ENCODE measurements around the gene ECE2.
A peak's percentile ranks its signal among the peaks of the same experiment; 100 is the strongest.
"Not testable (repeated sequence)": the region's sequence is repeated elsewhere in the genome, so short reads cannot be mapped to it uniquely, and the experiment has no call there.

The ECE2 gene

GRCh38 chr3:184337399-184337714 is 61.5 kb downstream of the ECE2 start, which contains the start of gene FAM131A:
FAM131A (plus strand) TSS chr3:184337600; CDS start chr3:184337631, 31 bp downstream.
- no peak for TF ChIP-seq CTCF (IDR thresholded peaks at IDR 0.05)

GRCh38 chr3:184337981-184338380 is 62.2 kb downstream of the ECE2 start:
- peaks cover 15 to 23% of the 10 kb centered on the region in 2 experiments for H3K4me1 ChIP-seq (ENCODE audit: control insufficient read depth in 1 of 2, insufficient read depth in 1 of 2, low read depth in 1 of 2, low read length in 1 of 2)
- peaks cover 26% of the 10 kb centered on the region for H3K27me3 ChIP-seq
- H3K27ac ChIP-seq: no peak overlapping the region
- no peaks in the 10 kb centered on the region for H3K9me3 ChIP-seq
- no peak overlapping the region for H3K4me3 ChIP-seq (ENCODE audit: low read depth in 1 of 2, low read length in 1 of 2)
- no peak for TF ChIP-seq CTCF (IDR thresholded peaks at IDR 0.05)
- H3K36me3 ChIP-seq: peaks cover 31% of the 10 kb centered on the region

More at GRCh38 chr3:184337399-184337714, 61.5 kb downstream of the ECE2 start, which contains the start of gene FAM131A:
- H3K4me1 ChIP-seq (ENCODE audit: control insufficient read depth in 1 of 2, insufficient read depth in 1 of 2, low read depth in 1 of 2, low read length in 1 of 2): peaks cover 15 to 23% of the 10 kb centered on the region in 2 experiments
- H3K27me3 ChIP-seq: peaks cover 26% of the 10 kb centered on the region
- H3K36me3 ChIP-seq: peaks cover 31% of the 10 kb centered on the region
- peak within 1 kb of the TSS; percentile 88 for H3K27ac ChIP-seq
- no peaks in the 10 kb centered on the region for H3K9me3 ChIP-seq
- peak within 1 kb of the TSS; percentile 79 to 95 for H3K4me3 ChIP-seq (ENCODE audit: low read depth in 1 of 2, low read length in 1 of 2)

GRCh38 chr3:184338511-184338945 is 62.7 kb downstream of the ECE2 start:
- Histone ChIP-seq H3K36me3 (peaks cover 32% of the 10 kb centered on the region), H3K4me1 (ENCODE audit: control insufficient read depth in 1 of 2, insufficient read depth in 1 of 2, low read depth in 1 of 2, low read length in 1 of 2) (peaks cover 15 to 23% of the 10 kb centered on the region in 2 experiments), H3K4me3 (ENCODE audit: low read depth in 1 of 2, low read length in 1 of 2) (no peak overlapping the region), H3K9me3 (no peaks in the 10 kb centered on the region), H3K27me3 (peaks cover 26% of the 10 kb centered on the region), H3K27ac (no peak overlapping the region)
- TF ChIP-seq CTCF (IDR thresholded peaks at IDR 0.05): no peak

- TF ChIP-seq CTCF (IDR thresholded peaks at IDR 0.05): no peak
- Histone ChIP-seq H3K36me3 (peaks cover 31% of the 10 kb centered on the region), H3K9me3 (no peaks in the 10 kb centered on the region), H3K4me3 (ENCODE audit: low read depth in 1 of 2, low read length in 1 of 2) (no peak overlapping the region), H3K27me3 (peaks cover 26% of the 10 kb centered on the region), H3K27ac (no peak overlapping the region), H3K4me1 (ENCODE audit: control insufficient read depth in 1 of 2, insufficient read depth in 1 of 2, low read depth in 1 of 2, low read length in 1 of 2) (peaks cover 15 to 23% of the 10 kb centered on the region in 2 experiments)
These were observed 63.2 kb downstream of the ECE2 start for GRCh38 chr3:184339001-184339400.

GRCh38 chr3:184339451-184340135 is 63.8 kb downstream of the ECE2 start:
- Histone ChIP-seq H3K36me3 (peaks cover 30% of the 10 kb centered on the region), H3K4me1 (ENCODE audit: control insufficient read depth in 1 of 2, insufficient read depth in 1 of 2, low read depth in 1 of 2, low read length in 1 of 2) (peaks cover 15 to 23% of the 10 kb centered on the region in 2 experiments), H3K27me3 (peaks cover 26% of the 10 kb centered on the region)
- not testable (repeated sequence) for H3K4me3 ChIP-seq (ENCODE audit: low read depth in 1 of 2, low read length in 1 of 2); H3K27ac ChIP-seq; H3K9me3 ChIP-seq

GRCh38 chr3:184341925-184342324 is 66.1 kb downstream of the ECE2 start:
- no peak overlapping the region for H3K27ac ChIP-seq
- H3K4me3 ChIP-seq (ENCODE audit: low read depth in 1 of 2, low read length in 1 of 2): no peak overlapping the region
- H3K4me1 ChIP-seq (ENCODE audit: control insufficient read depth in 1 of 2, insufficient read depth in 1 of 2, low read depth in 1 of 2, low read length in 1 of 2): peaks cover 2 to 9% of the 10 kb centered on the region in 2 experiments

More at GRCh38 chr3:184341925-184342324, 66.1 kb downstream of the ECE2 start:
- Histone ChIP-seq H3K36me3 (peaks cover 33% of the 10 kb centered on the region), H3K9me3 (no peaks in the 10 kb centered on the region), H3K27me3 (peaks cover 23% of the 10 kb centered on the region)
- no peak for TF ChIP-seq CTCF (IDR thresholded peaks at IDR 0.05)

Data from neutrophil (primary cell).